ENCODE data around the gene OLIG2. TPM values are rescaled to one million over a fixed set of nuclear protein-coding genes. Genes with fewer than 3 reads are reported as not detected.

Gene OLIG2
- total RNA-seq (2012; rRNA removed) (not detected in 2 replicates), polyA plus RNA-seq (2012; rRNA removed) (not detected in 2 replicates), Bru-seq, nascent RNA (not detected), BruChase-seq, experiment 1, labeled RNA remaining after a 6-hour chase (not detected), BruChase-seq, experiment 2, labeled RNA remaining after a 2-hour chase (not detected)
- polyA plus RNA-seq (2012; cell fraction: cytosol; rRNA removed): not detected in 2 replicates
- polyA plus RNA-seq (2012; cell fraction: nucleus; rRNA removed; ENCODE audit: low replicate concordance): not detected in 2 replicates
- long read RNA-seq: 0 reads

DNA sequence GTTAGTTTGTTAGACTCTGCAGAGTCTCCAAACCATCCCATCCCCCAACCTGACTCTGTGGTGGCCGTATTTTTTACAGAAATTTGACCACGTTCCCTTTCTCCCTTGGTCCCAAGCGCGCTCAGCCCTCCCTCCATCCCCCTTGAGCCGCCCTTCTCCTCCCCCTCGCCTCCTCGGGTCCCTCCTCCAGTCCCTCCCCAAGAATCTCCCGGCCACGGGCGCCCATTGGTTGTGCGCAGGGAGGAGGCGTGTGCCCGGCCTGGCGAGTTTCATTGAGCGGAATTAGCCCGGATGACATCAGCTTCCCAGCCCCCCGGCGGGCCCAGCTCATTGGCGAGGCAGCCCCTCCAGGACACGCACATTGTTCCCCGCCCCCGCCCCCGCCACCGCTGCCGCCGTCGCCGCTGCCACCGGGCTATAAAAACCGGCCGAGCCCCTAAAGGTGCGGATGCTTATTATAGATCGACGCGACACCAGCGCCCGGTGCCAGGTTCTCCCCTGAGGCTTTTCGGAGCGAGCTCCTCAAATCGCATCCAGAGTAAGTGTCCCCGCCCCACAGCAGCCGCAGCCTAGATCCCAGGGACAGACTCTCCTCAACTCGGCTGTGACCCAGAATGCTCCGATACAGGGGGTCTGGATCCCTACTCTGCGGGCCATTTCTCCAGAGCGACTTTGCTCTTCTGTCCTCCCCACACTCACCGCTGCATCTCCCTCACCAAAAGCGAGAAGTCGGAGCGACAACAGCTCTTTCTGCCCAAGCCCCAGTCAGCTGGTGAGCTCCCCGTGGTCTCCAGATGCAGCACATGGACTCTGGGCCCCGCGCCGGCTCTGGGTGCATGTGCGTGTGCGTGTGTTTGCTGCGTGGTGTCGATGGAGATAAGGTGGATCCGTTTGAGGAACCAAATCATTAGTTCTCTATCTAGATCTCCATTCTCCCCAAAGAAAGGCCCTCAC lies at the start of gene OLIG2:
OLIG2 (plus strand) TSS at position 447 of the 954 bp plus-strand sequence. CDS start 928 bp downstream, outside the sequence.
- Histone ChIP-seq H3K9me3 (ENCODE audit: control insufficient read depth, insufficient read depth, low read length) (peaks cover 11% of the 10 kb centered on the region), H3K14ac (replicated peaks; ENCODE audit: low read depth, low read length) (no peak within 1 kb of the TSS), H3K27me3 (ENCODE audit: control insufficient read depth, insufficient read depth, low read length) (peaks cover 99% of the 10 kb centered on the region), H3K4me3 (ENCODE audit: insufficient read depth, low read depth, low read length) (no peak within 1 kb of the TSS), H4K5ac (ENCODE audit: low read depth, low read length) (no peak within 1 kb of the TSS), H3K27ac (ENCODE audit: insufficient read depth, low read length) (no peak within 1 kb of the TSS), H3K23ac (ENCODE audit: low read depth, low read length) (no peak within 1 kb of the TSS), H3K79me1 (ENCODE audit: low read depth in 1 of 2, low read length in 2 of 2) (no peaks in the 10 kb centered on the region), H3K18ac (ENCODE audit: low read depth, low read length) (no peak within 1 kb of the TSS), H2AK9ac (replicated peaks; ENCODE audit: low read depth, low read length, poor library complexity) (no peak within 1 kb of the TSS), H2BK20ac (ENCODE audit: low read depth, low read length) (no peak within 1 kb of the TSS), H2AFZ (replicated peaks; ENCODE audit: low read length, poor library complexity) (peak within 1 kb of the TSS; percentile 60), H3K9me1 (ENCODE audit: insufficient read depth, low read length) (no peaks in the 10 kb centered on the region), H4K91ac (ENCODE audit: insufficient read depth, low read depth, low read length) (no peak within 1 kb of the TSS), H3K4ac (ENCODE audit: low read depth, low read length) (no peak within 1 kb of the TSS), H4K20me1 (ENCODE audit: insufficient read depth, low read length) (peaks cover 3% of the 10 kb centered on the region; the same call in 1 of the 2 replicates), H3K56ac (ENCODE audit: extremely low read depth, insufficient read depth, low read length) (no peak within 1 kb of the TSS), H2BK5ac (ENCODE audit: low read depth, low read length, poor library complexity, severe bottlenecking) (no peak within 1 kb of the TSS), H2BK15ac (ENCODE audit: low read depth, low read length) (no peak within 1 kb of the TSS), H3K4me1 (ENCODE audit: control insufficient read depth, insufficient read depth, low read length) (no peaks in the 10 kb centered on the region), H3K9ac (ENCODE audit: low read depth, low read length) (no peak within 1 kb of the TSS), H3K36me3 (ENCODE audit: control insufficient read depth, insufficient read depth, low read length) (no peaks in the 10 kb centered on the region), H3K4me2 (ENCODE audit: low read depth, low read length) (no peak within 1 kb of the TSS), H2AK5ac (ENCODE audit: low read depth, low read length) (no peak within 1 kb of the TSS), H2BK120ac (ENCODE audit: low read depth, low read length) (no peak within 1 kb of the TSS), H4K8ac (ENCODE audit: low read depth in 2 of 2, low read length in 2 of 2) (no peak within 1 kb of the TSS)
- dilution Hi-C loops (cut with HindIII; ENCODE audit: low sequenced_read_pairs, unreplicated experiment) (no loop called here), intact Hi-C loops (cut with micrococcal nuclease) (no loop called here), in situ Hi-C loops (cut with MboI; ENCODE audit: low sequenced_read_pairs) (no loop called here)
- POLR2A ChIA-PET (ENCODE audit: unreplicated experiment): no interaction called here
- WGBS, 2 experiments (ENCODE audit: extremely low coverage in 2 of 2, insufficient read length in 1 of 2): 0% methylated on average over 24 of the region's 59 CpGs; no CpG with 5 or more reads in 1 of the 2 experiments
- no peak for ATAC-seq (ENCODE audit: low read depth)
- CTCF ChIA-PET: no interaction called here
- peak; percentile 16 for DNase-seq
- no TSS peak for BruUV-seq (replicated peaks)
- no peak for TF ChIP-seq MAZ (IDR thresholded peaks at IDR 0.05; ENCODE audit: borderline replicate concordance, low read depth, low read length)
- no peak for TF ChIP-seq RAD21 (IDR thresholded peaks at IDR 0.05; ENCODE audit: low read length)
- no peak for TF ChIP-seq NFE2L2 (IDR thresholded peaks at IDR 0.05; ENCODE audit: low read depth, low read length)
- no peak for TF ChIP-seq MXI1 (IDR thresholded peaks at IDR 0.05; ENCODE audit: borderline replicate concordance, low read depth, low read length)
- no peak for TF ChIP-seq BHLHE40 (IDR thresholded peaks at IDR 0.05; ENCODE audit: low read depth, low read length)
- TF ChIP-seq CEBPB (IDR thresholded peaks at IDR 0.05; ENCODE audit: low read depth, low read length): no peak
- no peak for TF ChIP-seq CTCF (conservative IDR thresholded peaks at IDR 0.05; ENCODE audit: low read depth, low read length)
- TF ChIP-seq SMC3 (IDR thresholded peaks at IDR 0.05; ENCODE audit: low read depth, low read length): no peak
- no peak for TF ChIP-seq RCOR1 (IDR thresholded peaks at IDR 0.05; ENCODE audit: insufficient replicate concordance, low read length)
- no peak for TF ChIP-seq CHD1 (IDR thresholded peaks at IDR 0.05; ENCODE audit: low read depth, low read length)
- TF ChIP-seq FOS (IDR thresholded peaks at IDR 0.05; ENCODE audit: low read depth, low read length): no peak
- no peak for TF ChIP-seq RFX5 (IDR thresholded peaks at IDR 0.05; ENCODE audit: low read depth, low read length)
- TF ChIP-seq, protein P1, sequence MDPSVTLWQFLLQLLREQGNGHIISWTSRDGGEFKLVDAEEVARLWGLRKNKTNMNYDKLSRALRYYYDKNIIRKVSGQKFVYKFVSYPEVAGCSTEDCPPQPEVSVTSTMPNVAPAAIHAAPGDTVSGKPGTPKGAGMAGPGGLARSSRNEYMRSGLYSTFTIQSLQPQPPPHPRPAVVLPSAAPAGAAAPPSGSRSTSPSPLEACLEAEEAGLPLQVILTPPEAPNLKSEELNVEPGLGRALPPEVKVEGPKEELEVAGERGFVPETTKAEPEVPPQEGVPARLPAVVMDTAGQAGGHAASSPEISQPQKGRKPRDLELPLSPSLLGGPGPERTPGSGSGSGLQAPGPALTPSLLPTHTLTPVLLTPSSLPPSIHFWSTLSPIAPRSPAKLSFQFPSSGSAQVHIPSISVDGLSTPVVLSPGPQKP (IDR thresholded peaks at IDR 0.05; ENCODE audit: borderline replicate concordance, low read depth, low read length): no peak
- TF ChIP-seq MAFK (IDR thresholded peaks at IDR 0.05; ENCODE audit: low read depth, low read length): no peak
